SIG-M5 treated with dmso at 0.1 percent for 504 hours (cell line): ENCODE results near the gene ARSB.
"Not testable (repeated sequence)": the region's sequence is repeated elsewhere in the genome, so short reads cannot be mapped to it uniquely, and the experiment has no call there.

Source experiments
- DNase-seq: peaks from one replicate; lab custom pipeline; 2025; ENCODE audit not compliant: unreplicated experiment; lab: John Stamatoyannopoulos, UW

The ARSB gene

DNA sequence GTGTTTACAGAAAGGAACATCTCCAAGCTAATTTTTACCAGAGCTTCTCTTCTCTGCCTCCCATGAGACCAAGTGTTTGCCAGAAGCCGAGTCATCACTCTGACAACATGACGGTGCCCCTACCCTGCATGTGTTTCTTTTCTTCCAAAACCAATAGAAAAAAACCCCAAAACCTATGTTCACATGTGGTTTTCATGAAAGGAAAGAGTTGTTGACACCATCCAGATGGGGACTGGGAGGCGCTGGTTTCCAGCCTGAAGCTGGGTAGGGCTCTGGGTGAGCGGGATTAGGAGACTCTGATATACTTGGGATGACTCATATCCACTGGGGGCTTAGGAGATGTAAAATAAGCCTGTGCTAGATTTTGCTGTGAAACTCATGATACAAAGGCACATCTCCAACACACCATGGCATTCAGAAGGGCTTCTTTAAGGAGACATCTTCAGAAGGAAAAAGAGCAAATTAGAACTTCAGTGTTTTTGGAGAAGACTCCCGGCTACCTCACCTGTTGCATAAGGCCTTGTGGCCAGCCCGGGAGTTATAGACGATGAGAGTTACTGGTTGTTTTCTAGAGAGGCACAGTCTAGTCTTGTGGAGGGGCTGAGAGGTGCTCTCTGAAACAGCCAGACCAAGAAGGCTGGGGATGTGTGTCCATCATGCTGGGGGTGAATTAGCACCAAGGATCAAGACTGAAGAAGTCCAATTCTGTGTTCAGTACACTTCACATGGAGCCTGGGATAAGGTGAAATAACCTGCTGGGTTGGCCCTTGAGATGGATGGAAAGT lies 227.6 kb downstream of the ARSB start:
- DNase-seq: no peak

DNA sequence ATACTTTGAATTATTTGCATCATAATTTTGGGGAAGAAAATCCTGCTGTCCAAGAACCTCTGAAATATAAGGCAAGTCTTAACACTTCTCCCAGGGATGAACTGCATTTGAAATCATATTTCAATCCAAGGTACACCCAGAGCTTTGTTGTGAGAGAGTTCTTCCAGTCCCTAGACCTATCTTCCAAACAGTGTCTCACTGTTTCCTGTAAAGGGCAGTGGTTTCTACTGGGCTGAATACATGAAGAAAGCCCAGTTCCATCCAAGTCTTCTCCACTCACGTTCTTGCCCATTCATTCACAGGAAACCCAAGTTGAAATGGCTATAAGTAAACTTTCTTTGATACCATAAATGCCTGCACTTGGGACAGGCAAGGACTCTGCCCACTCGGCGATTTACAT lies 228.3 kb downstream of the ARSB start:
- DNase-seq: no peak

DNA sequence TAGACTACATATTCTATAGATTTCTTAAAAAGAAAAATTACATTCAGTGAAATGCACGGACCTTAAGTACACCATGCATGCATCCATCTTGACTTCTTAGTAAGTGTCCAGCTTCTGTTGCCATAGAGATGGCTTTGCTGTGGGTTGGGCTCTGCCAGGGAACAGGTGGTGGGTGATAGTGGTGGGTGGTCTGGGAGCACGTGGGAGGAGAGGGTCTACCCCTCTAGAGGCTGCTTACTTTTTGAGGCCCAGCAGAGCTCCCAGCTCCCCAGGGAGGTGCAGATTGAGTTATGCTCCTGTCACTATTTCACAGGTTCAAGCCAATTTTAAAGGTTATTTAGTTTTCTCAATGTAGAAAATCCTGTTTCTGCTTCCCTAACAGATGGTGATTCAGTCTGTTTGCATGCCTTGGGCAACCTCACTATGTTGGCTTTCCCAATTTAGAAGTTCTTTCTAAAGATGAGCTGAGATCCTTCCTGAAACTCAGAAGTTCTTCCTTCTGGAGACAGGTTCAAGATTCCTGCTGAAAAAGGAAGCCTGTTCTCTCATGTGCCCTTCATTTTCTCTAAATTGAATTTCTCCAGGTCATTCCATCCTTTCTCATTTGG lies 229.2 kb downstream of the ARSB start:
- DNase-seq: peak; percentile 41

DNA sequence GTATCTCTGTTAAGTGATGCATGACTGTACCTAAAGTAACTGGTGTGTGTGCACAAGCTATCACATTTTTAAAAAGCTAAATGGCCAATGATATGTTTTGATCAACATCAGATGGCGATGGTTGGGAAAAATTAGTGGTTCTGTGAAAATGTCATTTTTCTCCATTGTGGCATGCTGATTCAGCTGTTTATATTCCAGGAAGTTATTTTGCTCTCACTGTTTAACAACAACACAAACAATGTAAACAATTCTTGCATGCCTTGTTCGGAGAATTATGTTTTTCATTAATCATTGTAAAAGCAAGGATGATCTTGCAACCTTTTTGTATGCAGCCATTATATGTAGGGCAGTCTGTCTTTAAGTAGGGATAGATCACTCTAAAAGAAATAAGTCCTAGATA lies 230.5 kb downstream of the ARSB start:
- no peak for DNase-seq

DNA sequence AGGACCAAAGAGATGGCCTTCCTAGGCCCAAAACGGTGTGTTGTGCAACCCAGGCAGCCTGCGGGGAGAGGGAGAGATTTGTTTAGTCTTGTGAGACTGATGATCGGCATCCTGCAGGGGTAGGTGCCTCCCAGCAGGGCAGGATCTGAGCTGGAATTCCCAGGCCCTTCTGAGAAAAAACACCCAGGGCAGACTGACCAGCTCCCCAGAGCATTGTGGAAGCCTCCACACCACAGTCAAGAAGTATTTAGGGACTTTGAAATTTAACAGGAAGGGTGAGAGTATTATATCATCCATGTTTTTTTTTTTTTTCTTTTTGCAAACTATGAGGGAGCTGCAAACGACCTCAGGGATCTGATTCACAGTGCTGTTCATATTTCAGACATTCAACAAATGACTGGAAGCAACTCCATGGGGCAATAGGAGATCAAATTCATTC lies 232.0 kb downstream of the ARSB start:
- no peak for DNase-seq

DNA sequence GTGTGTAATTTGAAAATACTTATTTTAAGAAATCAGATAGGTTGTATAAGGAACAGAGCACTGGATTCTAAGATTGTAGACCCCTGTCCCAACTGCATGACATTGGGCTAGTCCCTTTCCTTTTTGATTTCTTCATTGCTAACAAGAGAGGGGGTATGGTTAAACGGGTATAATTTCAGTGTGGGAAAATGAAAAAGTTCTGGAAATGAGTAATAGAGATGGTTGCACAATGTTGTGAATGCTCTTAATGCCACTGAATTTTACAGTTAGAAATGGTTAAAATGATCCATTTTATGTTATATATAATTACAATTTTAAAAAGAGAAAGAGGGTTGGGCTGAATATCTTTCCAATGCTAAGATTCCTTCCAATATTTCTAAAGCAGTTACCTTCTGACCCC lies 233.2 kb downstream of the ARSB start:
- DNase-seq: no peak

DNA sequence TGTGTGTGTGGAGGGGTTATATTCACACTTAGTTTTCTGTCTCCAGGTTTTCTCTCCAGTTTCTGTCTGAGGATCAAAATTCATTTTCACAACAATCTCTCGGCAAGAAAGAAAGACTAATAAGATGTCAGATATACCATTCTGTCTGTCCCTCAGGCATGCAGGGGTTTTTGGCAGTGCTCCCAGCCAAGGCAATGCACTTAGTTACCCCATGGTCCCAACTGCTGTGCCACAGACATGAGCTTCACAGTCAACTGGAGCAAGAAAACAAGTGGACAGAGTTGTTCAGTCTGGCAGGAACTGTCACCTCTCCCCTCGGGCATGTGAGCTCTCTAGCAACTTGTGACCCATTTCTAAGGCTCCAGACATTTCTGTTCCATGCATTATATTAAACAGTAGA lies 234.8 kb downstream of the ARSB start:
- DNase-seq: no peak

DNA sequence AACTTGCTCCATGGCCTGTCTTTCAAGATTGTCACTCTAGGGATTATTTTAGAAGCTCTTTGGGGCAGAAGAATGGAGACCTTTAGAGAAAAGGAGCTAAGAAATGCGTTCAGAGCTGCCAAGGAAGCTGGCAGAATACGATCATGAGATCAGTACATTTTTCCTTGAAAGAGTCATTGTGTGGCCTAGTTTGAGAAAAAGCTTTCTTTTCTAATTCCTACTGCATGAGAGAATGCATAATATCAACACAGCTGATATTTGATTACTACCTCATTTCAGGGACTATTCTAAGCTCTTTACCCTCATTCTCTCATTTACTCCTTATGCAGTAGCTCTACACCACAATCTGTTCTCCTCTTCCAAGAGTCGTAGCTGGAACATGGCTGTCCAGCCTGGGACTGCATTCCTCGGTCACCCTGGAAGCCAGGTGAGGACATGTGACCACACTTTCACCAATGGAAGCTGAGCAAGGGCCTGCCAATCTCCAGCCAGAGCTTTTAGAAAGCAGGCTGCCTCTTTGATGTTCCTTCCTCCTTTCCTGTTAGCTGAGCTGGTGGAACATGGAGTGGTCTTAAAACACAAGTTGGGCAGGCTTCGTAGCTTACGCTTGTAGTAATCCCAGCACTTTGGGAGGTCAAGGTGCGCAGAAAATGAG lies 237.3 kb downstream of the ARSB start:
- no peak for DNase-seq

DNA sequence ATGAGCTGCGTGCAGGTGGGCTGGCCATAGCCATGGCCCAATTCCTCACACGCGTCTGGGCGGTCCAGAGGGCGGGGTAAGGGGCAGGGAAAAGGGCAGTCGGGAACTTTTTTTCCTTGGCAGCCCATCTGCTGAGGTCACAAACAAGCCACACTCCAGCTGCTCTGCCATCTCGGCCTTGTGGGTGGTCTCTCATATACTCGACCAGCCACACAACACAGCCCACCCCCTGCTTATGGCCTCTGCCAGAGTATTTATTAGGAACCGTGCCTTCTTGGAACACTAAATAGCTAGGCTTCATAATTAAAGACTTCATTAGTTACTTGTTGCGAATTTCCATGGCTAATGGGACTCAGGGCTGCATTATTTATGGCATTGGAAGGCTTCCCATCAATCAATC lies 238.1 kb downstream of the ARSB start:
- no peak for DNase-seq

DNA sequence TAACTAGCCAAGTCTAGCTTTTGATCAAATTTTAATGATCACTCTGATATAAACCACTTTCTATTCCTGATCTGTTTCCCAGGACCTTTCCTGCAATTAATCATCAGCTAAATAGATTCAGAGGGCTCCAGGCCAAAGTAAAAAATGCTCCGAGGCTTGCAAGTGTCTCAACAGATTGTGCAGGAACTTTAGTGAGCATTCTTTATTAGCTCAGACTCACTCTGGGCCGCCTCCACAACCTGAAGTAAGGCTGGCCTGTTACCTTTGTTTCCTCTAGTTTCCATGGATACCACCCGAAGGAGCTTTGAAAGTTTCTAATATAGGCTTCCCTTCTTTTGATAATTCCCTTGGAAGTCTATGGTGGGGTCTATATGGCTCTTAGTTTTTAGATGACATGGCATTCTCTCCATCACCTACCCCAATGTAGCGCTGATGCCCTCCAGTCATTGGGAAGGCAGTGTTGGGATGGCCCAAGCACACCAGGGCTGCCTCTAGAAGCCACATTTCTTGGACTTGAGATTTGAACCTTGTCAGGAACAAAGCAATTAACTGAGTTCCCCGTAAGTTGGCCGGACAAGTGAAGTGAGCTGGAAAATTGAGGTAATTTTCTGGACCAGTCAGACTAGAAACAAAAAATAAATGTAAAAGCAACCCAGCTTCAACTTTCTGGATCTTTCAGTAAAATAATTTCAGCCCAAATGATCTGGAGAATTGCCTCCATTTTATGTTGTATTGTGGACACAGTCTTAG lies 238.9 kb downstream of the ARSB start:
- DNase-seq: no peak

DNA sequence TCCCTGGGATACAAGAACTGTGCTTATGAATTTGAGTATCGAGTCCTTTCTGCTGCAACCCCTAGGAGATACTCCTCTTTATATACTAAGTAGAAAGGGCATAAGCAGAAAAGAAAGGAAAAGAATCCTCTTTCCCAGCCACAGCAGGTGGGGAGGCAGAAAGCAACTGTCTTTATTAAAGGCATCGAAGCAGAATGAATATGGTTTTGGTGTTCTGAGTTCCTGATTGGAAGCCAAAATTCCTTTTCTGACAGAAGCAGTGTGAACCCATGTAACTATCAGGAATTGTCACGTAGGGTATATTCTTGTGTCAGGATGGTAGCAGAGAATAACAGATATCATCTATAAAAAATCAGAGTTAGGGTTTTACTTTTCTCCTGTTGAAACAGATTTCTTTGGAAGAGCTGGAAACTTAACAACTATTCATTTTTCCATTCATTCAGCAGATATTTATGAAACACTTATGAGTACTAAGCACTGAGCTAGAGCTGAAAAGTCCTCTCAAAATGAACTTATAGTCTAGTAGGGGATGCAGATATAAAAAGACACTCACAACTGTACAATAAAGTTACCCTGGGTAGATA lies 240.1 kb downstream of the ARSB start:
- DNase-seq: no peak

DNA sequence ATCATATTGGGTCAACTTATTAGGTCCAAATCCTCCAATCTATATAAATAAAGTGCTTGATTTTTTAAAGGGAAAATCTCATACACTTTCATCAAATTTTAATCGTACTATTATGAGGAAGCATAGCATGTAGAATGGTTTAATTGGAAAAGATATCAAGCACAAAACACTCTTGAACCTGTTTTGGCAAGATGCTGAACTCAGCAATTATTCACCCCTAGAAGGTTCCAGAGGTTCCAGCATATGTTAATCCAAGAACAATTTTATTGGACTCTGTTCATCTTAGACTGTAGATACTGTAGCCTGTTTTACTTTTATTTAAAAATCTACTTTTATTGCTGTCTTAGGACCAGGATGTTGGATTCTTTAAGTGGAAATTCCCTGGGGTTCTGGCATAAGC lies 244.1 kb downstream of the ARSB start:
- DNase-seq: no peak

DNA sequence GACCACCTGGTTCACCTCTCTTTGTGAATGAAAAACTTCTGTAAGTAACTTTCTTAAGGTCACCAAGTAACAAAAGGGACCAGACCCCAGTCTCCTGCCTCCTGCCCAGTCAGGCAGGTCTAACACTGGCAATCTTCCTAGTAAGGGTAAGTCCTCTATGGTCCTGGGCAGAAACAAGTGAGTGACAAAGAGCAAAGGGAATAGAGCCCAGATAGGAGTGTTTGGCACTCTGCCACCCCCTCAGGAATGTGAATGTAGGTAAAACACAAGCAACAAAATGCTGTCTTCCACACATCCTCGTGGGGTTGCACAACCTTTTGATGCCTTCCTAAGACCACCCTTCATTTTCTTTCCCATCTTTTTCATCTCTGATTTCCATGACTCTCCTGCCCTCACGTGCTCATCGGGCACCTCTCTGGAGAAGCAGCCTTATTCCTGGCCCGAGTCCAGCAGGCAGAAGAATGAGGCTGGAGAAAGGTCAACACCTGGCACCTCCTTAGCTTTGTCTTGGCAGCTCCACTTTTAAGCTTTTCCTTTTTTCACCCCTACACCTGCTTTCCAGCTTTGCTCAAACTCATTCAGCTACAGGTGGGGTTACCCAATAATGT lies 246.3 kb downstream of the ARSB start:
- no peak for DNase-seq

DNA sequence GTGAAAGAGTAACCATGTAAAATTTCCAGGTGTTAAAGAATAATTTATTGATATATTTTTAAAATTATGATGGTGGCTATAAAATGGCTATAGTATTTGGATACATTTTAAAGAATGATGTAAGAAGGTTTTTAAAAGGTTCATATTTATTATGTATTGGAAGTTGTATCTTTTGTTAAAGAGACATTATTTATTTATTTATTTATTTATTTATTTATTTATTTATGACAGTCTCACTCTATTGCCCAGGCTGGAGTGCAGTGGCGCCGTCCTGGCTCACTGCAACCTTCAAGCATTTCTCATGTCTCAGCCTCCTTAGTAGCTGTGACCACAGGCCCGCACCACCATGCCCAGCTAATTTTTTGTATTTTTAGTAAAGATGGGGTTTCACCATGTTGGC lies 247.0 kb downstream of the ARSB start:
- DNase-seq: no peak

DNA sequence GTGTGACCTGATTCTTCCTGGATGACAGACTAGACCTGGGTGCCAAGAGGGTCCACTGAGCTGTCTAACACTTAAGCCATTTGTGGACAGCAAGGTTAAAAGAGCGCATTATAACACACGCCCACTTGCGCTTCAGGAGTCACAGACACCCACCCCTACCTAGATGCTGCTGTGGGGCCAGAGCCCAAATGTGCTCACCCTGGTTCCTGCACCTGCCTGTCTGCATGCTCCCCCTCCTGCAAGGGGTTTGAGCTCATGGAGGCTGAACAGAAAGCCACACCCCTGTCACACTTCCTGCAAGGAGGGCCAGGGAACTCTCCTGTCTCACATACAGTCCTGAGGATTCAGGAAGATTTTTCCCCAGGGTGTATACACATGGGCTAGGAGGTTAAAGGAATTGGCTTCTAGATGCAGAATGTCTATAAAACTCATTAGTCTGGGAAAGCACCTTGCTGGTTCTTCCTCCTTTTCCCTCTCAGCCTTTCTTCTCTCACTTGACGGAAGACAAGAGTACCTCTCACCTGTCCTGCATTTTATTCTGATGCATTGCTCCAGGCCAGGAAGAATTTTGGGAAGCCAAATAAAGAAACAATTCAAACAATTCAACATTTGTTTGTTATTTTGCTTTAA lies 249.2 kb downstream of the ARSB start:
- DNase-seq: no peak

DNA sequence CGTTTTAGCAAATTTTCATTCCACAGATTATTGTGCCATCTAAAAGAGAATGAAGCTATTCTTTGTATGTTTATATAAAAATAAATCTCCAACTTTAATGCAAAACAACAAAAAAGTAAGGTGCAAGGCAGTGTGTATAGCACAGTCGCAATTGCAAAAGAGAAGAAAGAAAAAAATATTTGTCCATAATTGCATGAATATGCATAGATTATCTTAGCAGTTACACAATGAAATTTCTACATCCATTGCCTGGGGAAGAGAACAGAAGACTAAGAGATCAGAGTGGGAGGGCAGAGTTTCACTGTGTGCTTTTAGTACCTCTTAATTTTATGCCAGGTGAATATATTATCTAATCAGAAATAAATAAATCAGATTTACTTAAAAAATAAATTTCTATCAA lies 250.2 kb downstream of the ARSB start:
- no peak for DNase-seq

DNA sequence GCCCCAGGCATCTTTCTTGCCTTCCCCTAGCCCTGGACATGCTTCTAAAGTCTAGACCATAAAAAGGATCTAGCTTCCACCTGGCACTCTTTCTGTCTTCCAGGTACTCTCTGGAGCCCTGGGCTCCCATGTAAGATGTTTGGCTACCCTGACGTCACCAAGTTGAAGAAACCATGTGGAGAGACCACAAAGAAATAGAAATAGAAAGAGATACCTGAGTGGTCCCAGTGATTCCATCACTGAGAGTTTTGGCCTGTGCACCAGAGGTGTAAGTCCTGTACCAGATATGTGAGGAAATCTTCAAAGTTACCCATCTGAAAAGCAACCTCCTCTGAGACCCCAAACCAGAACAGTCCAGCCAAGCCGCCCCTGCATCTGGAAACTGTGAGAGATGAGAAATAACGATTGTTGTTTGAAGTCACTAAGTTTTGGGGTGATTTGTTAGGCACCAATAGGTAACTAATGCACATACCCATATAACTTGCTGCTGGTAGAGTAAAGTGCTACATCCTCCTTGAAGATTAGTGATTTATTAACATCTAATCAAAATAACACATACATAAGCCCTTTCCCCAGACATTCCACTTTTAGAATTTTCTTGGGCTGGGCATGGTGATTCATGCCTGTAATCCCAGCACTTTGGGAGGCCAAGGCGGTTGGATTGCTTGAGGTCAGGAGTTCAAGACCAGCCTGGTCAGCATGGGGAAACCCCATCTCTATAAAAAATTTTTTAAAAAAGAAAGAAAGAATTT lies 250.8 kb downstream of the ARSB start:
- no peak for DNase-seq

DNA sequence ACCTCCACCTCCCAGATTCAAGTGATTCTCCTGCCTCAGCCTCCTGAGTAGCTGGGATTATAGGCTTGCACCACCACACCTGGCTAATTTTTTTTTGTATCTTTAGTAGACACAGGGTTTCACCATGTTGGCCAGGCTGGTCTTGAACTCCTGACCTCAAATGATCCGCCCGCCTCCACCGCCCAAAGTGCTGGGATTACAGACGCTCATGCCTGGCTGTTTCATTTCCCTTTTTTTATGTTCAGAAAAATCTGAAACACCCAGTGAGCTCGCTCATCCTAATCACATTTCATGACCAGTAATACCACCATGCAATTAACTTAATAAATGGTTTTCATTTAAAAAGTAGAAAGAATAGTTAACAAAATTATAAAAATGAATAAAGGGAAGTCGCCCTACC lies 252.4 kb downstream of the ARSB start:
- DNase-seq: not testable (repeated sequence)

DNA sequence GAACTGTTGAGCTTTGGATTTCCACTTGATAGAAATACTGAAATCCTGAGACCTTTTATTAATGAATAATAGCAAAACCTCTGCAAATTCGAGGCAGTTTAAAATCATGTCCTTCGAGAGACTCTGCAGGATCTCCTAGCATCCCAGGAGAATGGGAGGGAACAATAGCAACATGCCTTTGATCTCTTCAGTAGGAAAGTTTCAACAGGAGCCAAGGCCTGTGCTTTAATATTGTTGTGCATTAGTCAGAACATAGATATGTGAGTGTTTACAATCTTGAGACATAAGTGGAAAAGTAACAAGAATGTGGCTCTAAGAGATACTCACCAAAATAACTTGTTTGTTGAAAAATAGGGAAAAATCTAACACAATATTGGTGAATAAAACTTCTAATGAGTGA lies 253.2 kb downstream of the ARSB start:
- no peak for DNase-seq
